Endothelial cell of umbilical vein (primary cell): Measurements from ENCODE around the gene SETD2.

Experiments used
- EZH2 ChIP-seq: IDR thresholded peaks from 2 replicates; pipeline ENCODE4 v1.6.1; 2012; ENCODE audit warnings: borderline replicate concordance, low read depth, mild to moderate bottlenecking, moderate library complexity, low read length, inconsistent platforms; ENCODE audit not compliant: severe bottlenecking
- FOS ChIP-seq: IDR thresholded peaks from 2 replicates; pipeline ENCODE4 v1.6.1; 2011; ENCODE audit warnings: mild to moderate bottlenecking, low read length, moderate library complexity, borderline replicate concordance; ENCODE audit not compliant: insufficient read depth
- POLR2A ChIP-seq: IDR thresholded peaks from 2 replicates; pipeline ENCODE4 v1.6.1; 2012; ENCODE audit warnings: low read depth, mild to moderate bottlenecking, control low read depth, low read length
- POLR2AphosphoS5 ChIP-seq: IDR thresholded peaks from 2 replicates; pipeline ENCODE4 v1.6.1; 2012; ENCODE audit warnings: low read depth, mild to moderate bottlenecking, control low read depth, low read length, moderate library complexity; ENCODE audit not compliant: insufficient read depth
- TF ChIP-seq, protein P1 (sequence below), 2 donors: IDR thresholded peaks; 1 replicate in 1 of 2; 2 replicates in 1 of 2; pipeline ENCODE4 v1.5.1; 2011; ENCODE audit warnings: low read length in 2 of 2, mild to moderate bottlenecking in 2 of 2, moderate library complexity in 2 of 2, control low read depth in 1 of 2, inconsistent platforms in 1 of 2, low read depth in 1 of 2; ENCODE audit not compliant: insufficient read depth in 1 of 2; ENCODE audit errors: extremely low read depth in 1 of 2

DNA sequence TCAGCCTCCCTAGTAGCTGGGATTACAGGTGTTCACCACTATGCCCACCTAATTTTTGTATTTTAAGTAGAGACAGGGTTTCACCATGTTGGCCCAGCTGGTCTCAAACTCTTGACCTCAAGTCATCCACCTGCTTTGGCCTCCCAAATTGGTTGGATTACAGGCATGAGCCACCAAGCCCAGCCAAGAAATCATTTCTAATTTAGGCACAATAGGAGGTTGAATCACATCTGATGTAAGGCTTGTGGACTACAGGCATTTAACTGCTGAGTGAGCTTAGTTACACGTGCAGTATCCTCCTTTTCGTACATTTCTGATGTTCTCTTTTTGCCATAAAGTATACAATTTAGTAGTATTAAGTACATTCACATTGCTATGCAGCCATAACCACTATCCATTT lies 31.1 kb upstream of the SETD2 start:
- TF ChIP-seq, protein P1, sequence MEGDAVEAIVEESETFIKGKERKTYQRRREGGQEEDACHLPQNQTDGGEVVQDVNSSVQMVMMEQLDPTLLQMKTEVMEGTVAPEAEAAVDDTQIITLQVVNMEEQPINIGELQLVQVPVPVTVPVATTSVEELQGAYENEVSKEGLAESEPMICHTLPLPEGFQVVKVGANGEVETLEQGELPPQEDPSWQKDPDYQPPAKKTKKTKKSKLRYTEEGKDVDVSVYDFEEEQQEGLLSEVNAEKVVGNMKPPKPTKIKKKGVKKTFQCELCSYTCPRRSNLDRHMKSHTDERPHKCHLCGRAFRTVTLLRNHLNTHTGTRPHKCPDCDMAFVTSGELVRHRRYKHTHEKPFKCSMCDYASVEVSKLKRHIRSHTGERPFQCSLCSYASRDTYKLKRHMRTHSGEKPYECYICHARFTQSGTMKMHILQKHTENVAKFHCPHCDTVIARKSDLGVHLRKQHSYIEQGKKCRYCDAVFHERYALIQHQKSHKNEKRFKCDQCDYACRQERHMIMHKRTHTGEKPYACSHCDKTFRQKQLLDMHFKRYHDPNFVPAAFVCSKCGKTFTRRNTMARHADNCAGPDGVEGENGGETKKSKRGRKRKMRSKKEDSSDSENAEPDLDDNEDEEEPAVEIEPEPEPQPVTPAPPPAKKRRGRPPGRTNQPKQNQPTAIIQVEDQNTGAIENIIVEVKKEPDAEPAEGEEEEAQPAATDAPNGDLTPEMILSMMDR (IDR thresholded peaks at IDR 0.05; ENCODE audit: extremely low read depth in 1 of 2, insufficient read depth in 1 of 2, low read depth in 1 of 2, low read length in 2 of 2), result no peak
- TF ChIP-seq EZH2 (no peak), FOS (no peak), POLR2A (no peak), POLR2AphosphoS5 (no peak)
